ENCODE measurements around the gene OAS3. TPM values are rescaled to one million over a fixed set of nuclear protein-coding genes. Genes with fewer than 3 reads are reported as not detected.

Gene OAS3
- polyA plus RNA-seq, 3 donors: 22.0 to 54.3 (median 41.9) TPM

- H3K27ac ChIP-seq (ENCODE audit: low read depth in 1 of 2, low read length in 2 of 2): no peak overlapping the region
- peaks cover 0 to under 1% of the 10 kb centered on the region in 2 donors for H3K36me3 ChIP-seq (replicated peaks in 1 of 2; ENCODE audit: control insufficient read depth in 1 of 2, insufficient read depth in 2 of 2, low read length in 2 of 2)
- 89% methylated on average over 3 of the region's 5 CpGs for WGBS (ENCODE audit: insufficient coverage)
- DNase-seq: no peak
- Mint-ChIP-seq H3K27ac (no peak overlapping the region), H3K36me3 (peaks cover under 1 to 1% of the 10 kb centered on the region in 2 donors), H3K27me3 (ENCODE audit: low read depth in 3 of 3) (peaks cover 9 to 14% (median 9%) of the 10 kb centered on the region in 3 donors), H3K4me1 (no peaks in the 10 kb centered on the region), H3K4me3 (no peak overlapping the region), H3K9me3 (peaks cover 0 to 6% (median 3%) of the 10 kb centered on the region in 7 donors)
- H4K20me1 ChIP-seq (ENCODE audit: insufficient read depth, low read length): no peaks in the 10 kb centered on the region
- TF ChIP-seq, protein P1, sequence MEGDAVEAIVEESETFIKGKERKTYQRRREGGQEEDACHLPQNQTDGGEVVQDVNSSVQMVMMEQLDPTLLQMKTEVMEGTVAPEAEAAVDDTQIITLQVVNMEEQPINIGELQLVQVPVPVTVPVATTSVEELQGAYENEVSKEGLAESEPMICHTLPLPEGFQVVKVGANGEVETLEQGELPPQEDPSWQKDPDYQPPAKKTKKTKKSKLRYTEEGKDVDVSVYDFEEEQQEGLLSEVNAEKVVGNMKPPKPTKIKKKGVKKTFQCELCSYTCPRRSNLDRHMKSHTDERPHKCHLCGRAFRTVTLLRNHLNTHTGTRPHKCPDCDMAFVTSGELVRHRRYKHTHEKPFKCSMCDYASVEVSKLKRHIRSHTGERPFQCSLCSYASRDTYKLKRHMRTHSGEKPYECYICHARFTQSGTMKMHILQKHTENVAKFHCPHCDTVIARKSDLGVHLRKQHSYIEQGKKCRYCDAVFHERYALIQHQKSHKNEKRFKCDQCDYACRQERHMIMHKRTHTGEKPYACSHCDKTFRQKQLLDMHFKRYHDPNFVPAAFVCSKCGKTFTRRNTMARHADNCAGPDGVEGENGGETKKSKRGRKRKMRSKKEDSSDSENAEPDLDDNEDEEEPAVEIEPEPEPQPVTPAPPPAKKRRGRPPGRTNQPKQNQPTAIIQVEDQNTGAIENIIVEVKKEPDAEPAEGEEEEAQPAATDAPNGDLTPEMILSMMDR (IDR thresholded peaks at IDR 0.05): no peak
- peaks cover under 1% of the 10 kb centered on the region in 2 donors for H3K9me3 ChIP-seq (replicated peaks in 1 of 2; ENCODE audit: control insufficient read depth in 1 of 2, insufficient read depth in 1 of 2, low read length in 2 of 2)
- H3K4me3 ChIP-seq (replicated peaks in 1 of 3; ENCODE audit: low read depth in 2 of 3, low read length in 3 of 3): no peak overlapping the region
- H2AFZ ChIP-seq (ENCODE audit: insufficient read depth, low read depth, low read length, poor library complexity, severe bottlenecking): no peak overlapping the region
- no peaks in the 10 kb centered on the region for H3K4me1 ChIP-seq (ENCODE audit: control insufficient read depth in 1 of 2, insufficient read depth in 2 of 2, low read length in 2 of 2)
- no peak overlapping the region for H3K4me2 ChIP-seq (replicated peaks; ENCODE audit: extremely low read depth, low read length, poor library complexity, severe bottlenecking)
- intact Hi-C loops (cut with micrococcal nuclease): no loop called here
- H3K27me3 ChIP-seq (ENCODE audit: control insufficient read depth in 2 of 2, insufficient read depth in 2 of 2, low read length in 2 of 2): no peaks in the 10 kb centered on the region
- no peak overlapping the region for H3K9ac ChIP-seq (ENCODE audit: insufficient read depth, low read length, poor library complexity, severe bottlenecking)
- no peaks in the 10 kb centered on the region for H3K79me2 ChIP-seq (ENCODE audit: insufficient read depth, low read length)
Observed at GRCh38 chr12:113016796-113017195, 78.5 kb downstream of the OAS3 start.

GRCh38 chr12:113019025-113019424 is 80.8 kb downstream of the OAS3 start:
- H3K9ac ChIP-seq (ENCODE audit: insufficient read depth, low read length, poor library complexity, severe bottlenecking): no peak overlapping the region
- H4K20me1 ChIP-seq (ENCODE audit: insufficient read depth, low read length): no peaks in the 10 kb centered on the region
- no peak for DNase-seq
- H3K36me3 ChIP-seq (replicated peaks in 1 of 2; ENCODE audit: control insufficient read depth in 1 of 2, insufficient read depth in 2 of 2, low read length in 2 of 2): no peaks in the 10 kb centered on the region
- WGBS (ENCODE audit: insufficient coverage): 88% methylated on average over 1 of the region's 4 CpGs
- no peaks in the 10 kb centered on the region for H3K79me2 ChIP-seq (ENCODE audit: insufficient read depth, low read length)
- Mint-ChIP-seq H3K27ac (no peak overlapping the region), H3K9me3 (peaks cover 0 to 5% (median 0%) of the 10 kb centered on the region in 7 donors), H3K36me3 (no peaks in the 10 kb centered on the region), H3K4me3 (no peak overlapping the region), H3K4me1 (no peaks in the 10 kb centered on the region), H3K27me3 (ENCODE audit: low read depth in 3 of 3) (peaks cover 13 to 16% (median 16%) of the 10 kb centered on the region in 3 donors)
- TF ChIP-seq, protein P1 (IDR thresholded peaks at IDR 0.05): no peak
- intact Hi-C loops (cut with micrococcal nuclease): no loop called here
- no peak overlapping the region for H3K4me2 ChIP-seq (replicated peaks; ENCODE audit: extremely low read depth, low read length, poor library complexity, severe bottlenecking)
- H2AFZ ChIP-seq (ENCODE audit: insufficient read depth, low read depth, low read length, poor library complexity, severe bottlenecking): no peak overlapping the region
- H3K4me3 ChIP-seq (replicated peaks in 1 of 3; ENCODE audit: low read depth in 2 of 3, low read length in 3 of 3): no peak overlapping the region
- H3K4me1 ChIP-seq (ENCODE audit: control insufficient read depth in 1 of 2, insufficient read depth in 2 of 2, low read length in 2 of 2): no peaks in the 10 kb centered on the region
- H3K27me3 ChIP-seq (ENCODE audit: control insufficient read depth in 2 of 2, insufficient read depth in 2 of 2, low read length in 2 of 2): no peaks in the 10 kb centered on the region
- H3K27ac ChIP-seq (ENCODE audit: low read depth in 1 of 2, low read length in 2 of 2): no peak overlapping the region
- H3K9me3 ChIP-seq (replicated peaks in 1 of 2; ENCODE audit: control insufficient read depth in 1 of 2, insufficient read depth in 1 of 2, low read length in 2 of 2): no peaks in the 10 kb centered on the region
